Stimulated activated CD8-positive, alpha-beta memory T cell treated with anti-CD3 and anti-CD28 coated beads, Interleukin-4, amount 100 ng/mL, for 1 hour (primary cell): ENCODE measurements around the gene AGPAT4.

ENCODE experiments used
- DNase-seq, 2 donors: peaks; one replicate each; pipeline ENCODE4 v3.0.0-alpha.2; 2020; ENCODE audit warnings: low read depth in 2 of 2, low spot score in 1 of 2

Gene AGPAT4

GRCh38 chr6:161256407-161256806 lies 17.5 kb downstream of the AGPAT4 start:
- DNase-seq: no peak

- DNase-seq: no peak
Observed at GRCh38 chr6:161255518-161255917, 18.3 kb downstream of the AGPAT4 start.

- DNase-seq: no peak
Observed at GRCh38 chr6:161254464-161255253, 19.2 kb downstream of the AGPAT4 start.

- DNase-seq: no peak
Observed at GRCh38 chr6:161254126-161254463, 19.8 kb downstream of the AGPAT4 start.

GRCh38 chr6:161251345-161251744 lies 22.5 kb downstream of the AGPAT4 start:
- DNase-seq: no peak

GRCh38 chr6:161249327-161249726 lies 24.5 kb downstream of the AGPAT4 start:
- DNase-seq: no peak

GRCh38 chr6:161246725-161247124 lies 27.1 kb downstream of the AGPAT4 start:
- DNase-seq: no peak

- DNase-seq: no peak
Observed at GRCh38 chr6:161245363-161245762, 28.5 kb downstream of the AGPAT4 start.

GRCh38 chr6:161244725-161245124 lies 29.1 kb downstream of the AGPAT4 start:
- DNase-seq: no peak

- DNase-seq: peak; percentile 40 to 43
Observed at GRCh38 chr6:161242779-161243693, 30.8 kb downstream of the AGPAT4 start.

- DNase-seq: no peak
Observed at GRCh38 chr6:161242113-161242512, 31.7 kb downstream of the AGPAT4 start.

GRCh38 chr6:161239001-161239400 lies 34.9 kb downstream of the AGPAT4 start:
- DNase-seq: no peak

- no peak for DNase-seq
Observed at GRCh38 chr6:161238500-161238899, 35.4 kb downstream of the AGPAT4 start.

GRCh38 chr6:161238081-161238480 lies 35.8 kb downstream of the AGPAT4 start:
- DNase-seq: no peak

- DNase-seq: no peak
Observed at GRCh38 chr6:161237176-161237575, 36.7 kb downstream of the AGPAT4 start.

- DNase-seq: no peak
Observed at GRCh38 chr6:161235776-161236633, 37.9 kb downstream of the AGPAT4 start.

GRCh38 chr6:161233986-161234661 lies 39.7 kb downstream of the AGPAT4 start:
- no peak for DNase-seq

- DNase-seq: no peak
Observed at GRCh38 chr6:161232467-161232866, 41.4 kb downstream of the AGPAT4 start.

- no peak for DNase-seq
Observed at GRCh38 chr6:161232010-161232409, 41.9 kb downstream of the AGPAT4 start.

- no peak for DNase-seq
Observed at GRCh38 chr6:161230339-161230738, 43.5 kb downstream of the AGPAT4 start.
